ENCODE results near the gene AIDA. TPM values are rescaled to one million over a fixed set of nuclear protein-coding genes. Genes with fewer than 3 reads are reported as not detected.

The AIDA gene
- total RNA-seq, 2 donors from 2014 or later, result 51.2 to 54.8 TPM

- H3K36me3 Mint-ChIP-seq (ENCODE audit: low read depth), result peaks cover 53% of the 10 kb centered on the region
- H3K9me3 Mint-ChIP-seq, result no peaks in the 10 kb centered on the region
- peak overlapping the region; percentile 94 for H3K4me3 Mint-ChIP-seq
- peaks cover 10% of the 10 kb centered on the region for H3K4me1 Mint-ChIP-seq
- H3K27me3 Mint-ChIP-seq, result no peaks in the 10 kb centered on the region
- ATAC-seq (replicated peaks), result peak; percentile 99
- H3K27ac Mint-ChIP-seq, result peak overlapping the region; percentile 96
Measured at GRCh38 chr1:222643938-222644635, 68.2 kb downstream of the AIDA start.

- ATAC-seq (replicated peaks), result no peak
- H3K36me3 Mint-ChIP-seq (ENCODE audit: low read depth), result peaks cover 53% of the 10 kb centered on the region
- H3K4me1 Mint-ChIP-seq, result peaks cover 10% of the 10 kb centered on the region
- peak overlapping the region; percentile 96 for H3K27ac Mint-ChIP-seq
- H3K27me3 Mint-ChIP-seq, result no peaks in the 10 kb centered on the region
- H3K4me3 Mint-ChIP-seq, result peak overlapping the region; percentile 94
- no peaks in the 10 kb centered on the region for H3K9me3 Mint-ChIP-seq
Measured at GRCh38 chr1:222643606-222643937, 68.7 kb downstream of the AIDA start.

GRCh38 chr1:222642468-222642867 lies 69.8 kb downstream of the AIDA start:
- no peaks in the 10 kb centered on the region for H3K9me3 Mint-ChIP-seq
- H3K4me3 Mint-ChIP-seq, result peak overlapping the region; percentile 26
- no peak for ATAC-seq (replicated peaks)
- H3K36me3 Mint-ChIP-seq (ENCODE audit: low read depth), result peaks cover 55% of the 10 kb centered on the region
- H3K27me3 Mint-ChIP-seq, result no peaks in the 10 kb centered on the region
- H3K4me1 Mint-ChIP-seq, result peaks cover 10% of the 10 kb centered on the region
- peak overlapping the region; percentile 41 for H3K27ac Mint-ChIP-seq

- Mint-ChIP-seq H3K4me1 (peaks cover 10% of the 10 kb centered on the region), H3K27me3 (no peaks in the 10 kb centered on the region), H3K9me3 (no peaks in the 10 kb centered on the region), H3K36me3 (ENCODE audit: low read depth) (peaks cover 55% of the 10 kb centered on the region), H3K27ac (no peak overlapping the region), H3K4me3 (no peak overlapping the region)
- ATAC-seq (replicated peaks), result no peak
Measured at GRCh38 chr1:222641269-222641948, 70.9 kb downstream of the AIDA start.

GRCh38 chr1:222634180-222635013 lies 77.9 kb downstream of the AIDA start:
- Mint-ChIP-seq H3K27me3 (no peaks in the 10 kb centered on the region), H3K9me3 (no peaks in the 10 kb centered on the region), H3K4me1 (peaks cover 6% of the 10 kb centered on the region), H3K4me3 (no peak overlapping the region), H3K27ac (no peak overlapping the region), H3K36me3 (ENCODE audit: low read depth) (peaks cover 86% of the 10 kb centered on the region)
- peak; percentile 71 for ATAC-seq (replicated peaks)

GRCh38 chr1:222632749-222633148 lies 79.5 kb downstream of the AIDA start:
- H3K36me3 Mint-ChIP-seq (ENCODE audit: low read depth), result peaks cover 86% of the 10 kb centered on the region
- H3K9me3 Mint-ChIP-seq, result no peaks in the 10 kb centered on the region
- peaks cover 6% of the 10 kb centered on the region for H3K4me1 Mint-ChIP-seq
- no peaks in the 10 kb centered on the region for H3K27me3 Mint-ChIP-seq
- H3K4me3 Mint-ChIP-seq, result no peak overlapping the region
- ATAC-seq (replicated peaks), result no peak
- no peak overlapping the region for H3K27ac Mint-ChIP-seq

GRCh38 chr1:222631611-222632208 lies 80.6 kb downstream of the AIDA start:
- H3K9me3 Mint-ChIP-seq, result no peaks in the 10 kb centered on the region
- ATAC-seq (replicated peaks), result no peak
- H3K4me1 Mint-ChIP-seq, result peaks cover 6% of the 10 kb centered on the region
- H3K36me3 Mint-ChIP-seq (ENCODE audit: low read depth), result peaks cover 86% of the 10 kb centered on the region
- no peaks in the 10 kb centered on the region for H3K27me3 Mint-ChIP-seq
- H3K4me3 Mint-ChIP-seq, result no peak overlapping the region
- no peak overlapping the region for H3K27ac Mint-ChIP-seq

- ATAC-seq (replicated peaks), result no peak
- Mint-ChIP-seq H3K36me3 (ENCODE audit: low read depth) (peaks cover 86% of the 10 kb centered on the region), H3K27me3 (no peaks in the 10 kb centered on the region), H3K4me3 (no peak overlapping the region), H3K27ac (no peak overlapping the region), H3K4me1 (peaks cover 6% of the 10 kb centered on the region), H3K9me3 (no peaks in the 10 kb centered on the region)
Measured at GRCh38 chr1:222629921-222630535, 82.3 kb downstream of the AIDA start.

GRCh38 chr1:222627232-222627631 lies 85.1 kb downstream of the AIDA start:
- H3K9me3 Mint-ChIP-seq, result no peaks in the 10 kb centered on the region
- ATAC-seq (replicated peaks), result no peak
- H3K4me1 Mint-ChIP-seq, result no peaks in the 10 kb centered on the region
- H3K36me3 Mint-ChIP-seq (ENCODE audit: low read depth), result peaks cover 88% of the 10 kb centered on the region
- no peak overlapping the region for H3K27ac Mint-ChIP-seq
- no peaks in the 10 kb centered on the region for H3K27me3 Mint-ChIP-seq
- no peak overlapping the region for H3K4me3 Mint-ChIP-seq

GRCh38 chr1:222624214-222624613 lies 88.1 kb downstream of the AIDA start:
- Mint-ChIP-seq H3K4me3 (no peak overlapping the region), H3K4me1 (peaks cover 15% of the 10 kb centered on the region), H3K36me3 (ENCODE audit: low read depth) (peaks cover 84% of the 10 kb centered on the region), H3K9me3 (no peaks in the 10 kb centered on the region), H3K27ac (no peak overlapping the region), H3K27me3 (no peaks in the 10 kb centered on the region)
- ATAC-seq (replicated peaks), result no peak

- Mint-ChIP-seq H3K36me3 (ENCODE audit: low read depth) (peaks cover 76% of the 10 kb centered on the region), H3K4me1 (peaks cover 19% of the 10 kb centered on the region), H3K9me3 (no peaks in the 10 kb centered on the region), H3K27ac (no peak overlapping the region), H3K27me3 (no peaks in the 10 kb centered on the region), H3K4me3 (no peak overlapping the region)
- ATAC-seq (replicated peaks), result no peak
Measured at GRCh38 chr1:222623458-222623857, 88.8 kb downstream of the AIDA start.

- H3K27me3 Mint-ChIP-seq, result no peaks in the 10 kb centered on the region
- H3K36me3 Mint-ChIP-seq (ENCODE audit: low read depth), result peaks cover 69% of the 10 kb centered on the region
- no peak overlapping the region for H3K4me3 Mint-ChIP-seq
- peaks cover 19% of the 10 kb centered on the region for H3K4me1 Mint-ChIP-seq
- no peak for ATAC-seq (replicated peaks)
- H3K9me3 Mint-ChIP-seq, result no peaks in the 10 kb centered on the region
- H3K27ac Mint-ChIP-seq, result no peak overlapping the region
Measured at GRCh38 chr1:222622765-222623164, 89.5 kb downstream of the AIDA start.

- Mint-ChIP-seq H3K9me3 (no peaks in the 10 kb centered on the region), H3K4me3 (peak overlapping the region; percentile 82), H3K4me1 (peaks cover 19% of the 10 kb centered on the region), H3K36me3 (ENCODE audit: low read depth) (peaks cover 52% of the 10 kb centered on the region), H3K27me3 (peaks cover under 1% of the 10 kb centered on the region), H3K27ac (no peak overlapping the region)
- peak; percentile 15 for ATAC-seq (replicated peaks)
Measured at GRCh38 chr1:222620566-222620965, 91.7 kb downstream of the AIDA start.

Measured in activated T-helper 17 cell treated with anti-CD3 and anti-CD28 coated beads, Interleukin-2, amount 50 U/mL, for 72 hours (primary cell).